Activated B cell treated with CpG ODN at 0.5 μM for 24 hours (primary cell): ENCODE data around the gene SULT1A1. TPM values are rescaled to one million over a fixed set of nuclear protein-coding genes. Genes with fewer than 3 reads are reported as not detected.
"Not testable (repeated sequence)": the region's sequence is repeated elsewhere in the genome, so short reads cannot be mapped to it uniquely, and the experiment has no call there.

Experiments
- ATAC-seq: fragments of 200-7000 bp; cut with Tn5 transposase; one replicate; pipeline ENCODE4 v1.10.0; 2021; ENCODE audit warnings: low read depth, mild to moderate bottlenecking, moderate library complexity
- CTCF ChIA-PET: fragments of 350-600 bp; sonication (Branson Sonifier 250); formaldehyde crosslinking; loops from one replicate; lab custom pipeline; 2021; ENCODE audit warnings: antibody characterized with exemption; lab: Charles Lee
- POLR2A ChIA-PET: fragments of 350-600 bp; sonication (Branson Sonifier 250); formaldehyde crosslinking; loops from one replicate; lab custom pipeline; 2021; ENCODE audit warnings: antibody characterized with exemption; lab: Charles Lee
- DNase-seq: peaks from one replicate; pipeline ENCODE4 v3.0.0; 2022
- H3K27ac Mint-ChIP-seq: one replicate; pipeline ENCODE4 v1.8.0; 2020; ENCODE audit warnings: mixed read lengths
- H3K27me3 Mint-ChIP-seq: one replicate; pipeline ENCODE4 v1.8.0; 2021; ENCODE audit warnings: mixed read lengths
- H3K36me3 Mint-ChIP-seq: one replicate; pipeline ENCODE4 v1.8.0; 2021; ENCODE audit warnings: low read depth, mixed read lengths
- H3K4me1 Mint-ChIP-seq: one replicate; pipeline ENCODE4 v1.8.0; 2021; ENCODE audit warnings: mixed read lengths
- H3K4me3 Mint-ChIP-seq: one replicate; pipeline ENCODE4 v1.8.0; 2020; ENCODE audit warnings: mild to moderate bottlenecking, mixed read lengths
- H3K9me3 Mint-ChIP-seq: one replicate; pipeline ENCODE4 v1.8.0; 2020; ENCODE audit warnings: mixed read lengths
- intact Hi-C: fragments of 100-400 bp; cut with micrococcal nuclease; formaldehyde crosslinking; loops from one replicate; pipeline ENCODE4 v1.15.1; 2024
- total RNA-seq: library from RNA; stranded (reverse); gene quantifications from 2 replicates; pipeline ENCODE4 v1.2.3, GENCODE V29; 2022
- TF ChIP-seq, protein P1 (sequence below): fragments of 200-600 bp; IDR thresholded peaks from one replicate; pipeline ENCODE4 v1.8.0; 2022; ENCODE audit warnings: antibody characterized with exemption, mild to moderate bottlenecking

Gene SULT1A1
- 2.1 and 3.3 TPM in 2 replicates for total RNA-seq

DNA sequence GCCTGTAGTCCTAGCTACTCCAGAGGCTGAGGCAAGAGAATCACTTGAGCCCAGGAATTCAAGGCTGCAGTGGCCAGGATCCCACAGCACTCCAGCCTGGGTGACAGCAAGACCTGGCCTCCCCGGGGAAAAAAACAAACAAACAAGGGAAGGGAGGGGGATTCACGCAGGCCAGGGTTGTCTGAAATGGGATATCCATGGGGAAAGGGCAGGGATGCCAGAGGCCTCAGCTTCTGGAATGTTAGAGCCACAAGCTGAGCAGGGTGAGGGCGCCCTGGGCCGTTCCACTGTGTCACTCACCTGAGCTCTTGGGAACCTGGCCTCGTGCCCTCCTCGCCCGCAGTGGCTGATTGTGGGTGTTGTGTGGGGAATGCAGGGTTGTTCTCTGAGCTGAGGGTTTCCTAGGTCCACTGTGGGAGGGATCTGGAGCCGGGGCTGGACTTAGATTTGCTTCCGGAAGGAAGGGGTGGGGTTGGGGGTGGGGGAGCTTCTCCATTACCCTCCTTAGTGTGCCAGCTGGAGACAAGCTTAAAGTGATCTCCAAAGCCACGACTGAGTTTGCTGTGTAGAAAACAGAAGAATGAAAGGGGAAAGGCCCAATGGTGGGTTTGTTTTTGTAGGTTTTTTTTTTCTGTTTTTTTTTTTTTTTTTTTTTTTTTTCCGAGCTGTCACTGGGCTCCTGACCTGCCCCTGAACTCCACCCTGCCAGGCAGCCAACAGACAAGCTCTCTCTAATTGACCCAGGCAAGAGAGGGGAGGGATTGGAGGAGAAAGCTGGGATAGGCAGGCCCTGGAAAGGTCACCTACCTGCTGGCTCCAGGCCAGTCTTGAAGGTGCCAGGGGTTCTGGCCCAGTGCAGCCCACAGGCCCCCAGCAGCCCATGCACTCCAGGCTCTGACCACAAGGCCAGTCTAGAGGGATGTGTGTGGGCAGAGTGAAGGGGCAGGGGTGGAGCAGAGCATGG lies at the start of gene SULT1A1:
TSS of gene SULT1A1 (minus strand) at position 414 of the 964 bp plus-strand sequence. CDS start 1,189 bp downstream, outside the sequence.
- Mint-ChIP-seq H3K27me3 (no peaks in the 10 kb centered on the region), H3K36me3 (no peaks in the 10 kb centered on the region), H3K9me3 (no peaks in the 10 kb centered on the region), H3K4me1 (no peaks in the 10 kb centered on the region), H3K4me3 (no peak within 1 kb of the TSS), H3K27ac (no peak within 1 kb of the TSS)
- ATAC-seq (no peak), DNase-seq (no peak)
- ChIA-PET POLR2A (no interaction called here), CTCF (no interaction called here)
- intact Hi-C loops = no loop called here
- TF ChIP-seq, protein P1, sequence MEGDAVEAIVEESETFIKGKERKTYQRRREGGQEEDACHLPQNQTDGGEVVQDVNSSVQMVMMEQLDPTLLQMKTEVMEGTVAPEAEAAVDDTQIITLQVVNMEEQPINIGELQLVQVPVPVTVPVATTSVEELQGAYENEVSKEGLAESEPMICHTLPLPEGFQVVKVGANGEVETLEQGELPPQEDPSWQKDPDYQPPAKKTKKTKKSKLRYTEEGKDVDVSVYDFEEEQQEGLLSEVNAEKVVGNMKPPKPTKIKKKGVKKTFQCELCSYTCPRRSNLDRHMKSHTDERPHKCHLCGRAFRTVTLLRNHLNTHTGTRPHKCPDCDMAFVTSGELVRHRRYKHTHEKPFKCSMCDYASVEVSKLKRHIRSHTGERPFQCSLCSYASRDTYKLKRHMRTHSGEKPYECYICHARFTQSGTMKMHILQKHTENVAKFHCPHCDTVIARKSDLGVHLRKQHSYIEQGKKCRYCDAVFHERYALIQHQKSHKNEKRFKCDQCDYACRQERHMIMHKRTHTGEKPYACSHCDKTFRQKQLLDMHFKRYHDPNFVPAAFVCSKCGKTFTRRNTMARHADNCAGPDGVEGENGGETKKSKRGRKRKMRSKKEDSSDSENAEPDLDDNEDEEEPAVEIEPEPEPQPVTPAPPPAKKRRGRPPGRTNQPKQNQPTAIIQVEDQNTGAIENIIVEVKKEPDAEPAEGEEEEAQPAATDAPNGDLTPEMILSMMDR = no peak

DNA sequence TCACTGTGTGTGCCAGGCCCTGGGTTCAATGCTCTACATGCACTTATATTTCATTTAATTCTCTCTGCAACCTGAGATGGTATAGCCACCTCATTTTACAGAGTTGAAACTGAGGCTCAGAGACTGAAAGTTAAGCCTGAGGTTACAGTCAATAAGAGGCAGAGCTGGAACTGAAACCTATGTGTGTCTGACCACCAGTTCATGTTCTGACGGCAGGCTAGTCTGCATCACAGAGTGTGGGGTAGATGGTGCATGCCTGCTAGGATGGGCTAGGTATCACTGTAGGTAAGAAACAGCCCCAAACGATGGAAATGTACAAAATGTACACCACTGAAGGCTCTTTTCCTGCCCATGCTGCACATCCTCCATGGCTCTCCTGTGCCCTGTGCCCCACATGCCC lies 30.1 kb upstream of the SULT1A1 start:
- H3K27ac Mint-ChIP-seq, H3K4me1 Mint-ChIP-seq, H3K9me3 Mint-ChIP-seq, ATAC-seq, H3K27me3 Mint-ChIP-seq, intact Hi-C loops, CTCF ChIA-PET, H3K4me3 Mint-ChIP-seq, H3K36me3 Mint-ChIP-seq, DNase-seq: not testable (repeated sequence)
- POLR2A ChIA-PET = interaction anchor here (0.6 kb wide), 1 partner anchor 86 kb away, joined by 4 read pairs; no protein-coding TSS in a partner anchor

DNA sequence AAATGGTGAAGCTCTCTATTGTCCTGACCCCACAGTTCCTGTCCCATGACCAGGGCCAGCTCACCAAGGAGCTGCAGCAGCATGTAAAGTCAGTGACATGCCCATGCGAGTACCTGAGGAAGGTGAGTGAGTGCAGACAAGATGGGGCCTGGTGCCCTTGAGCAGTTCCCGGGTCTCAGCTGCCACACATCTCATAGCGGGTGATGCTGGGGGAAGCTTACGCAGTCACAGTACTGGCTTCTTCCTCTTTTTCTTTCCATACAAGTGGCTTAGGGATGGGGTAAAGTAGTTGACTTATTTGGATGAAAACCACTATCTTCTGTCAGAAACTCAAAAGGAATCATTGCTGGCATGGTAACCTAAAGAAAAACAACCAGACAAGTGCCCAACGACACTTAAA lies 28.5 kb upstream of the SULT1A1 start:
- CTCF ChIA-PET, H3K27me3 Mint-ChIP-seq, H3K27ac Mint-ChIP-seq, intact Hi-C loops, DNase-seq, H3K4me1 Mint-ChIP-seq, ATAC-seq, H3K4me3 Mint-ChIP-seq, H3K36me3 Mint-ChIP-seq, H3K9me3 Mint-ChIP-seq, POLR2A ChIA-PET: not testable (repeated sequence)

DNA sequence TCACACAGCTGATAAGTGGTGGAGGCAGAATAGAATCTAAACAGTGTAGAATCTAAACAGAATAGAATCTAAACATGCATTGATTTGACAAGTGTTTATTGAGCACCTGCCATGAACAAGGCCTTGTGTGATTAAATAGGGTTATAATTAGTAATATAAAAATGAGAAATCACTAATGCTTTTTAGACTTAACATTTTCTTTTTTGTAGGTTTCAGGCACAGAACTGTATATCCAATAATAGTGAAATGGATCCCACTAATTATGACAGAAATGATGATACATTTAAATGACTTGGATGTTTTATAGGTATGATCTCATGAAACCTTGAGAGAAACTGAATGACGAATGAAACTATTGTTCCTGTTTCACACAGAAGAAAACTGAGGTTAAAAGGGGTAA lies 27.9 kb upstream of the SULT1A1 start, which contains the start of gene NPIPB8:
TSS of gene NPIPB8 (plus strand) at position 301 of the 400 bp plus-strand sequence. CDS start 296 bp downstream, outside the sequence.
- intact Hi-C loops, H3K4me3 Mint-ChIP-seq, DNase-seq, CTCF ChIA-PET, H3K36me3 Mint-ChIP-seq, H3K27ac Mint-ChIP-seq, H3K27me3 Mint-ChIP-seq, H3K9me3 Mint-ChIP-seq, ATAC-seq, H3K4me1 Mint-ChIP-seq, POLR2A ChIA-PET: not testable (repeated sequence)

DNA sequence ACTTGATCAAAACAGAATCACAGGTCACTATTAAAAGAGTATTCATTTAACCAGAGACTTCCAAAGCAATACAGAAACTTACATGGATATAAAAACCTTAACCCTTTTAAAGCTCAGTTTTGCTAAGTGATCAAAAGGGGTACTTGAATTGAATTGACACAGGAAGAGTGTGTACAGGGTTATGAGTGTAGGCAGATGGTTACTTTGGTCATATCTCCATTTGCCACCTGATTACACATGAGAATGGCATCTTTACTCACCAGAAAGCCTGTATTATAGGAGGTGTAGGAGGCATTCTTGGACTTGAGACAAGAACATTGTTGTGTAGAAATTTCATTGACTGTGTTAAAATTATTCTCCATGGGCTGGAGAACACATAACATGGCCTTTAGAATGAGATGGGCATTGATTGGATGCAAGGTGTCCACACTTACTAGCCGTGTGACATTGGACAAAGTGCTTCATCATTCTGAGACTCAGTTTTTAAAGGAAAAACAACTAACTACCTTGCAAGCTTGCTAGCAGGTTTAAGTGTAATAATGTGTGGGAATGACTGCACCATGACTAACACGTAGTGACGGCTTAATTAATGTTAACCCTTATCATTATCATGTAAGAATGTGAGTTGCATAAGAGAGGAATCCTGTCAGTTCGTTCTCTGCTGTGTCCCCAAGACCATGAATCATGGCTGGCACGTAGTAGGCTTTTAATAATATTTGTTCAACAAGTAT lies 26.4 kb upstream of the SULT1A1 start:
- H3K27ac Mint-ChIP-seq, H3K4me3 Mint-ChIP-seq, DNase-seq, H3K9me3 Mint-ChIP-seq, H3K4me1 Mint-ChIP-seq, ATAC-seq, POLR2A ChIA-PET, intact Hi-C loops, CTCF ChIA-PET, H3K36me3 Mint-ChIP-seq, H3K27me3 Mint-ChIP-seq: not testable (repeated sequence)

DNA sequence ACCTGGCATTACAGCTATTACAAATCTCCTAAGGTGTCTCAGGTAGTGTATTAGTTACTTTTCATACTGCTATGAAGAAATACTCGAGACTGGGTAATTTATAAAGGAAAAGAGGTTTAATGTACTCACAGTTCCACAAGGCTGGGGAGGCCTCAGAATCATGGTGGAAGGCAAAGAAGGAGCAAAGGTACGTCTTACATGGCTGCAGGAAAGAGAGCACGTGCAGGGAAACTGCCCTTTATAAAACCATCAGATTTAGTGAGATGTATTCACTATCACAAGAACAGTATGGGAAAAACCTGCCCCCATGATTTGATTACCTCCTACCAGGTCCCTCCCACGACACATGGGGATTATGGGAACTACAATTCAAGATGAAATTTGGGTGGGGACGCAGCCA lies 21.1 kb upstream of the SULT1A1 start:
- H3K27me3 Mint-ChIP-seq, POLR2A ChIA-PET, H3K4me3 Mint-ChIP-seq, CTCF ChIA-PET, H3K4me1 Mint-ChIP-seq, H3K36me3 Mint-ChIP-seq, ATAC-seq, DNase-seq, H3K27ac Mint-ChIP-seq, H3K9me3 Mint-ChIP-seq, intact Hi-C loops: not testable (repeated sequence)

DNA sequence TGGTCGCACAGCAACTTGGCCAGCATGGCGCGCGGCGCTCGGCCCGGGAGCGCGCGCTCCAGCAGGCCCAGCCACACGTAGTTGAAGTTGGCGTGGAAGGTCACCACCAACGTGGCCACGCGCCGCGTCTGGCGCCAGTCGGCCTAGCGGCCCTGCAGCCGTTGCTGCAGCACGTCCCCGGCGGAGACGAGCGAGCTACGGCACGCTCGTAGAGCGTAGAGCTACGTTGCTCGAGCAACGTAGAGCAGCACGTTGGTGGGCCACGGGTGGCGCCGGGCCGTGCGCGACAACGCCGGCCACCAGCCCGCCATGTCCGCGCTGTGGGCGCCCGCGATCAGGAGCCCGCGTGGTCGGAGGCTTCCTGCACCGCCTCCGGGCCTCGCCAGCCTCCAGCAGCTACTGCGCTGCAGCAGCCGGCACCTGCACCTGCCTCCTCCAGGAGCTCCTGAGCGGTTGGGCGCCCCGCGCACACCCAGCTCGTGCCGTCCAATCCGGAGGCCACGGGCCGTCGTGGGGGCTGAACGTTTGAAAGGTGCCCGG lies 13.4 kb upstream of the SULT1A1 start:
- POLR2A ChIA-PET = no interaction called here
- Mint-ChIP-seq H3K27ac (no peak overlapping the region), H3K4me3 (peak overlapping the region; percentile 81), H3K9me3 (no peaks in the 10 kb centered on the region), H3K36me3 (no peaks in the 10 kb centered on the region), H3K4me1 (peaks cover 7% of the 10 kb centered on the region), H3K27me3 (peaks cover 2% of the 10 kb centered on the region)
- DNase-seq (peak; percentile 42), ATAC-seq (peak; percentile 88)
- CTCF ChIA-PET = no interaction called here
- intact Hi-C loops = no loop called here
- TF ChIP-seq, protein P1 = no peak

DNA sequence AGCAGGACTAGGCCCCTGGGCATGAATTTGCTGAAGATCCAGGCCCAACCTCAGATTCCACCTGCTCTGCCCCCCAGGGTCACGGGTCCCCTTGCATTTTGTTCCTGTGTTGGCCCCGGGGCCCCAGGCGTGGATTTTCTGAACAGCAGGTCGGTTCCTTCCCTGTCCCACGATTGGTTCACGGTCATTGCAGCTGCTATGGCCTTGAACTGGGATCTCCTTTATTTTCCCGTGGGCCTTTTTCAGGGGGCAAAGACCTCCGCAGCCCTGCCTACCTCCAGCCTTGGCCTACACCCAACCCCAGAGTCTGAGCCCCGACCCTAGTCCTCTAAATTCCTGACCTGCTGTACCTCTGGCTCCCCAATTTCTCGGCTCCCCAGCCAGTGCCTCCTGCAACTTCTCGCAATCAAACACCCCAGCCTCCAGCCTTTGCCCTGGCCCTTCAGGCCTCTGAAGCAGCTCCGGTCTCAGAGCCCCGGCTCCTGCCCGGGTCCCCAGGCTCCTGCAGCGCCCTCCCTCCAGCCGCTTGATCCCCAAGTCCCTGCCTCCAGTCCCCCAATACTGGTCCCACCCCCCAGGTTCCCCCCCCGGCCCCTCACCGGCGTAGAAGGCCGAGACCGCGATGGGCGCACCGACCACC lies 12.8 kb upstream of the SULT1A1 start:
- Mint-ChIP-seq H3K4me1 (peaks cover 11% of the 10 kb centered on the region), H3K4me3 (peak overlapping the region; percentile 81)
- intact Hi-C loops, H3K27me3 Mint-ChIP-seq, H3K27ac Mint-ChIP-seq, ATAC-seq, CTCF ChIA-PET, H3K36me3 Mint-ChIP-seq, POLR2A ChIA-PET, DNase-seq, H3K9me3 Mint-ChIP-seq: not testable (repeated sequence)
